Jurkat, Clone E6-1 (cell line): ENCODE results near the gene TXNIP.

Experiments
- DNase-seq: peaks from one replicate; pipeline ENCODE4 v3.0.0-alpha.2; 2011; ENCODE audit warnings: low read depth, low spot score
- H3K4me3 ChIP-seq: 2 replicates; pipeline ENCODE4 v1.5.1; 2011; ENCODE audit warnings: mild to moderate bottlenecking, low read length, control low read depth, moderate library complexity

TXNIP gene

GRCh38 chr1:145955436-145955835, 40.9 kb downstream of the TXNIP start:
- DNase-seq: no peak
- H3K4me3 ChIP-seq: no peak overlapping the region

- no peak for DNase-seq
- H3K4me3 ChIP-seq: no peak overlapping the region
These were observed 42.5 kb downstream of the TXNIP start for GRCh38 chr1:145953861-145954260.

GRCh38 chr1:145952903-145953302, 43.5 kb downstream of the TXNIP start:
- no peak overlapping the region for H3K4me3 ChIP-seq

DNA sequence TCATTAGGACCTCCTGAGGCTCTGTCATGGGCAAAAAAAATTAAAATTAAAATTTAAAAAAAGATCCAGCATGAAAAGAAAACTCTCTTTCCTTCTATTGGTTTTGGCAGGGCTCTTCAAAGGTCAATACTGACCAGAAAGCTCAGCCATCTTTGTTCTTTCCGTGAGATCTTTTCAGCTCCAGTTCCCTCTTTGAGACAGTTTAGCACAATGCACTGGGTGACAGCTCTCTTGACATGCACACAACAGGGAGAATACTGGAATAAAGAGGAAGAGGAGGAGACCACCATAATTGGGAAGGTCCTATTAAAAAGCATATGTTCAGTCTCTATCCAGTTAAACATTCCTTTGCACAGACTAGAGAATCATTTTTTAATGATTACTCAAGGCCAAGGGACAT, 44.9 kb downstream of the TXNIP start:
- DNase-seq: no peak
- no peak overlapping the region for H3K4me3 ChIP-seq

More at GRCh38 chr1:145952903-145953302, 43.5 kb downstream of the TXNIP start:
- DNase-seq: no peak

- DNase-seq: no peak
- no peak overlapping the region for H3K4me3 ChIP-seq
These were observed 47.2 kb downstream of the TXNIP start for GRCh38 chr1:145949219-145949618.

DNA sequence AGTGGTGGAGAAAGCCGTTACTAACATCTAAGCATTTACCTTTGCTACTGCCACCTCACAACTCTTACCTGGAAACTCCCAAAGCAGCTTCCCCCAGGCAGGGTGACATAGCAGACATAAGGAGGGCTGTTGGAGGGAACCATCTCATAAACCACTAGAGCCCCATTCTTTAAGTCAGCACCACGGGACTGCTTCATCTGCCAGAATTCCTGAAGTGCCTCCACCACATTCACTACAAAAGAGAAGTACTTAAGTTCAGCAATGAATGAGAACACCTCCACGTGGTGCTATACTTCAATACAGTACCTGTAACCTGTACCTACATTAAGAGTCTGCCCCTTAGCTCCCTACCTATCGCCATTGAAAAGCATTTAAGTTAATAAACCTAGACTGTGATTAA, 48.8 kb downstream of the TXNIP start:
- H3K4me3 ChIP-seq: no peak overlapping the region
- no peak for DNase-seq

DNA sequence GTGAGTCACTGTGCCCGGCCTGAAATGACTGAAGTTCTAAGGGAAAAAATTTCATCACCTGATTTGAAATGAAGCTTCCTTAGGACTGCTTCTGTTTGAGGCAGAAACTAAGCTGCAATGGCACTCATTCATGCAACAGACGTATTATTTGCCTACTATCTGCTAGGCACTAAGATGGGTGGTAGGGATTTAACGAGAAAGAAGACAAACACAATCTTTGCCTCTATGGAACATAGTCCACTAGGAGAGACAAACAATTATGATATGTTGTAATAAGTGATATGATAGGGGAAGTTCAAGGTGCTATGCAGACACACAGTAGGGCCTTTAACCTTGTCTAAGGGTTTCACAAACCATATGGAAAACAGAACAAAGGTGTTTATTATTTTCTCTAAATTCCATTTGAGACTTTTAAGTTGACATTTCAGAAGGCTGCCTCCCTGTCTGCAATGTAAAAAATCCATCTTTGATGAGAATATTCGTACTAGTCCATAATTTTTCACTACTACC, 49.8 kb downstream of the TXNIP start:
- no peak overlapping the region for H3K4me3 ChIP-seq
- no peak for DNase-seq

GRCh38 chr1:145944532-145944931, 51.8 kb downstream of the TXNIP start:
- no peak overlapping the region for H3K4me3 ChIP-seq
- no peak for DNase-seq

- no peak for DNase-seq
- H3K4me3 ChIP-seq: no peak overlapping the region
These were observed 53.5 kb downstream of the TXNIP start for GRCh38 chr1:145942871-145943270.
